ENCODE results near the gene A3GALT2. TPM values are rescaled to one million over a fixed set of nuclear protein-coding genes. Genes with fewer than 3 reads are reported as not detected.

A3GALT2 gene
- total and polyA plus RNA-seq, 9 donors, result not detected

- Histone ChIP-seq H3K4me3 (no peak overlapping the region), H3K27ac (no peak overlapping the region), H3K36me3 (no peaks in the 10 kb centered on the region), H3K4me1 (ENCODE audit: insufficient read depth) (no peaks in the 10 kb centered on the region), H3K27me3 (no peaks in the 10 kb centered on the region), H3K9me3 (no peaks in the 10 kb centered on the region)
- intact Hi-C loops (cut with DNase I), result no loop called here
- no peak for DNase-seq
- no peak for TF ChIP-seq CTCF (IDR thresholded peaks at IDR 0.05)
- TF ChIP-seq EP300 (IDR thresholded peaks at IDR 0.05), result no peak
- 60 to 74% (median 68%) methylated on average over 12 of the region's 12 CpGs for WGBS, 3 donors
These were observed 814 bp downstream of the A3GALT2 start for GRCh38 chr1:33319949-33320618.

GRCh38 chr1:33319186-33319948 is 1.5 kb downstream of the A3GALT2 start:
- Histone ChIP-seq H3K27me3 (no peaks in the 10 kb centered on the region), H3K36me3 (no peaks in the 10 kb centered on the region), H3K4me3 (no peak overlapping the region), H3K4me1 (ENCODE audit: insufficient read depth) (no peaks in the 10 kb centered on the region), H3K27ac (no peak overlapping the region), H3K9me3 (no peaks in the 10 kb centered on the region)
- 85 to 92% (median 89%) methylated on average over 9 of the region's 9 CpGs for WGBS, 3 donors
- DNase-seq, result no peak
- intact Hi-C loops (cut with DNase I), result no loop called here
- TF ChIP-seq EP300 (IDR thresholded peaks at IDR 0.05) (no peak), CTCF (IDR thresholded peaks at IDR 0.05) (no peak), POLR2A (IDR thresholded peaks at IDR 0.05) (no peak)

DNA sequence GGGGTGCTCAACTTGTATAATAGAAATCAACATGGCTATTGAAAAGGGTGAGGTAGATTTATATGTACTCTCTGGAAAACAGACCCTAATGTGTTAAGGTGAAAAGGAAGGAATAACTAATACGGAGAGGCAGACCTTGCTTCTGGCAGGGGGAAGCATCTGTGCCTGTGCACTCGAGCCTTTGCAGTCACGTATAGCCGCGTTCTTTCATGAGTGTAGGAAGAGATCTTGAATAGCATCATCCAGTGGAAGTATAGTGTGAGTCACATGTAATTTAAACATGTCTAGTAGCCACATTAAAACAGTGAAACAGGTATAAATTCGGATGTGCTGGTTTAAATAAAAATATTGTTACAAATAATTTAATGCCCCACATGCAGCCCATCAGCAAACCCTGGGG is 3.0 kb downstream of the A3GALT2 start:
- no peak overlapping the region for H3K27ac ChIP-seq
- intact Hi-C loops (cut with DNase I), result no loop called here
- DNase-seq, result no peak
- 59 to 75% (median 68%) methylated on average over 6 of the region's 6 CpGs for WGBS, 3 donors
- no peak for TF ChIP-seq POLR2A (IDR thresholded peaks at IDR 0.05)
- TF ChIP-seq CTCF (IDR thresholded peaks at IDR 0.05), result no peak
- no peak for TF ChIP-seq EP300 (IDR thresholded peaks at IDR 0.05)
- H3K9me3 ChIP-seq, result no peaks in the 10 kb centered on the region
- H3K36me3 ChIP-seq, result no peaks in the 10 kb centered on the region
- no peak overlapping the region for H3K4me3 ChIP-seq
- H3K4me1 ChIP-seq (ENCODE audit: insufficient read depth), result no peaks in the 10 kb centered on the region
- no peaks in the 10 kb centered on the region for H3K27me3 ChIP-seq

GRCh38 chr1:33317354-33317753 is 3.5 kb downstream of the A3GALT2 start:
- DNase-seq, result no peak
- Histone ChIP-seq H3K9me3 (no peaks in the 10 kb centered on the region), H3K4me3 (no peak overlapping the region), H3K4me1 (ENCODE audit: insufficient read depth) (no peaks in the 10 kb centered on the region), H3K27ac (no peak overlapping the region), H3K36me3 (no peaks in the 10 kb centered on the region), H3K27me3 (no peaks in the 10 kb centered on the region)
- intact Hi-C loops (cut with DNase I), result no loop called here
- TF ChIP-seq CTCF (IDR thresholded peaks at IDR 0.05), result no peak
- TF ChIP-seq EP300 (IDR thresholded peaks at IDR 0.05), result no peak
- TF ChIP-seq POLR2A (IDR thresholded peaks at IDR 0.05), result no peak
- WGBS, 3 donors, result 33 to 48% (median 44%) methylated on average over 1 of the region's 1 CpG

Measured in ovary (tissue), 9 donors.